NCI-H2107 treated with DMSO at 0.1 percent for 48 hours (cell line): ENCODE measurements around the gene IL17B.

Source experiments
- DNase-seq: peaks from one replicate; lab custom pipeline; 2025; ENCODE audit not compliant: unreplicated experiment; lab: John Stamatoyannopoulos, UW

Gene IL17B

GRCh38 chr5:149415066-149415967 is 36.2 kb upstream of the IL17B start:
- no peak for DNase-seq

- no peak for DNase-seq
Measured at GRCh38 chr5:149414405-149415065, 35.4 kb upstream of the IL17B start.

GRCh38 chr5:149413477-149414210 is 34.6 kb upstream of the IL17B start:
- DNase-seq, result no peak

DNA sequence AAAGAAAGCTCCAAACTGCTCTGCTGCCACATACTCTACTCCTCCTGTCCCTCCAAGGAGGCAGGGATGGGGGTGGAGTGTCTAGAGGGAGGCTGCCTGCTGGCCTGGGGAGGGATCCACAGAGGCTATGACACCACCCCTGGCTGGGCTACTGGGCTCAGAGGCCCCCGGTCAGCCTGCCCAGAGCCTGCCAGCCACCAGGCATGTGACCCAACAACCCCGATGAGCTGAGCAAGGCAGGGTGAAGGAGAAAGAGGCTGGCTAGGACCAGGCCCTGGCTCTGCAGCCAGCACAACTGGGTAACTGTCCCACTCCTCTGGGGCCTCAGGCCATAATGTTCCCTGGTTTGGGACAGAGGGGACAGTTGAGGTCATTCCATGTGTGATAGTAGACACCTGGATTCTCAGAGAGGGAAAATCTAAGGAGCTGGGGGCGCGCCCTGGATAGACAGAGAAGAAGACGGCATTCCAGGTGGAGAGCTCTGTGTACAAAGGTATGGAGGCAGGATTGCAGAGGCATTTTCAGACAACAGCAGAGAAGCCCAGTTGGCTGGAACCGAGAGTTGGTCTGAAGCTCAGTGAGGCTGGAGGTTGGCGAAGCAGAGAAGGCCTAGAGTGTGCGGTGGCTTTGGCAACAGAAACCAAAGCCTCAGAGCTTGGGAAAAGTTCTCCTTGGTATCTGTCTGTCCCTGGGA is 33.8 kb upstream of the IL17B start:
- DNase-seq, result no peak

DNA sequence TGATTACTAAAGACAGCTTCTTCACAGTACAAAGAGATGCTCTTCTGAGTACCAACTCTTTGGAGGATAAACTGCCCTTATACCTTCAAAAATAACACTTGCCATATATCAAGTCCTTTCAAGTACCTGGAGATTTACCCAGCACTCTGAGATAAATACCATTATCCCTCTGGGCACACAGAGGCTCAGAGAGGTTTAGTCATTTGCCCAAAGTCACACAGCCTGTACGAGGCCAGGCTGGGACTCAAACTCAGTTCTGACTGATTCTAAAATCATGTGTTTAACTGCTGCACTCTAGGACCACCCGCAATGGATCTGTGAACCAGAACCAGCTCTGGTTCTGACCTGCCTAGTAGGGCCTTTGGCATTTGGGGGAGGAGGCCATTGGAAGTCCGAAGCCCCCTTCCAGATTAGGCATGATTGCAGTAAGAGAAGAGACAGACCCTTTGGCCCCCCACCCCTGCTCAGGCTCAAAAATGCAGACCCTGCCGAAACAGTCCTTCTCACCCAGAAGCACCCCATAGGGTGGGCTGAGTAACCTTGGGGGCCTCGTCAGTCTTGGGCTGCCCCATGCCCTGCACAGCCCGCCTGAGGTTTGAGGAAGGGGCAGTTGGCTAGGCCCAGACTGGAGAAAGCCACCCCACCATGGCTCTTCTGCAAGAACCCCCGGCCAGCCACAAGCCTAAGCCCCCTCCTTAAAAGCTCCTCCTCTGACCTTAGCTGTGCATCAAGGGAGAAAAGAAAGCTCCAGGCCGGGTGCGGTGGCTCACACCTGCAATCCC is 32.8 kb upstream of the IL17B start:
- no peak for DNase-seq

GRCh38 chr5:149410721-149411432 is 31.8 kb upstream of the IL17B start:
- no peak for DNase-seq

- DNase-seq, result no peak
Measured at GRCh38 chr5:149410071-149410470, 31.0 kb upstream of the IL17B start.

DNA sequence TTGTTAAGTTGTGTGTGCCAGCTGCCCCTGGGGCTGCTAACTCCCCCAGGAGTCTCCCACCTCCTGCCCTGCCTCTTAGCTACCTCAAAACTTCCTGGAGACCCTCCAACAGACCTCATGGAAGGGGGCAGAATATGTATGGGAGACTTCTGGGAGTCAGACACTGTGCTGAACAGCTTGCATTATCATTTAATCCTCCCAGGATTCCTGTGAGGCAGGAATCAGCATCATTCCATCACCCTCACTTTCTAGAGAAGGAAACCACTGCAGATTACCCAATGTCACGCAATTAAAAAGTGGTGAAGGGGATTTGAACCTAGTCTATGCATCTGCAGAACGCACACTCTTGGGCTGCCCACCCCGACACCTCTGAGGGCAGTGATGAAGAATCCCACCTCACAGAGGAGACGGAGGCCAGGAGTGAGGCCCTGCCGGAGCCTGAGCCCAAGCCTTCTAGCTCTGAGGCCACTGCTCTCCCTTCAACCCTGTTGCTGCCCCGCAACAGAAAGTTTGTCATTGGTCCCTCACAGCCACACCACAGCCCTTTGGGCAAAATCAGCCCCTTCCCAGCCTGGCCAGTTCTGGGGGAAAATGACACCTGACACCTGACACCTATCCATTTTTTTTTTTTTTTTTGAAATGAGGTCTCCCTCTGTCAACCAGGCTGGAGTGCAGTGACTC is 30.3 kb upstream of the IL17B start:
- DNase-seq, result no peak

- DNase-seq, result no peak
Measured at GRCh38 chr5:149408252-149409099, 29.4 kb upstream of the IL17B start.

GRCh38 chr5:149407323-149408251 is 28.5 kb upstream of the IL17B start:
- no peak for DNase-seq

DNA sequence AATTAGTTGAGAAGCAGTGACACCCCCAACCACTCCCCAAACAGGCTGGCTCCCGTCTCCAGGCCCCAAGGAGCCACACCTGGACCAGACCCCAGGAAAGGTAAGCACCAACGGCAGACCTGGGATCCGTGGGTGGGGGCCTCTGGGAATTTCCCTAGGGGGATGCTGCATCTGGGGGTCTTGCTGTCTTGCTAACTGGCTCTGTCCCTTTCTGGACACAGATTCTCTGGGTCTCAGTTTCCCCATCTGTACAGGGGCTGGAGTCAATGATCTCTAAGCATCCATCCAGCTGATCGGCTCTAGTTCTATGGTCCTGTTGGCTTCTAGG is 27.9 kb upstream of the IL17B start:
- DNase-seq, result no peak

GRCh38 chr5:149406203-149406978 is 27.3 kb upstream of the IL17B start:
- no peak for DNase-seq

- DNase-seq, result no peak
Measured at GRCh38 chr5:149405550-149406202, 26.6 kb upstream of the IL17B start.

DNA sequence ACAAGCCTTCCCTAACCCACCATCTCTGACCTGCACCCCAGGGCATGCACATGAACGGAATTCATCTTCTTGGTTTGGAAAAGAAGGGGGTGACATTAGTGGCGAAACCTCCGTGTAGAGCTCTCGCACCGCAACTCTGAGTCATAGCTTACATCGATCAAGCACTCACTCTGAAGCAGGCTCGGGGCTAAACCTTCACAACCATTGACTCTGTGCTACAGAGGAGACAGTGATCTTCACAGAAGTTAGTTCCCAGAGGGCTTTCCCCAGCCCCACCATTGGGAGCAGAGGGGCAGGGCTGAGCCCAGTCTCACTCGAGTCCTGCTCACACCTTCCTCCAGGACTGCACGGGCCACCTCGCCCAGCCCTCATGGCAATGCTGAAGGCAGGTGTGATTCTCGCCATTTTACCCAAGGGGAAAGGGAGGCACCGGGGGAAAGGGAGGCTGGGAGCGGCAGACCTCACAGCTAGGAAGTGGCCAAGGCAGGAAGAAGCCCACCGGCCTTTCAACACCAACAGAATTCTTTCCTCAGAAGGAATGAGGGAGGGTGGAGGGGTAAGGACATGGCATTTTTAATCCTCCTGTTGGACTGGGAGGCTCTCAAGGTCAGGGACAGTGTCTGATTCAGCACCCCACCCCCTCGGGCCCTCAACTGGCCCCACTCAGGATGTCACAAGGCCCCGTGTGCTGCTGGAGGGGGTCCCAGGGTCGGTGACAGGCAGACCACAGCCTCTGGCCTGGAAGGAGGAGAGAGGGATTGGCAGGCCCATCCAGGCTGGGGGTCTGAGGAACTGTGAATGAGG is 25.9 kb upstream of the IL17B start:
- no peak for DNase-seq
